ENCODE data around the gene PKIB. TPM values are rescaled to one million over a fixed set of nuclear protein-coding genes. Genes with fewer than 3 reads are reported as not detected.
"Not testable (repeated sequence)": the region's sequence is repeated elsewhere in the genome, so short reads cannot be mapped to it uniquely, and the experiment has no call there.

The PKIB gene
- total RNA-seq, 4 donors from 2014 or later = 4.1 to 119 (median 41.9) TPM

DNA sequence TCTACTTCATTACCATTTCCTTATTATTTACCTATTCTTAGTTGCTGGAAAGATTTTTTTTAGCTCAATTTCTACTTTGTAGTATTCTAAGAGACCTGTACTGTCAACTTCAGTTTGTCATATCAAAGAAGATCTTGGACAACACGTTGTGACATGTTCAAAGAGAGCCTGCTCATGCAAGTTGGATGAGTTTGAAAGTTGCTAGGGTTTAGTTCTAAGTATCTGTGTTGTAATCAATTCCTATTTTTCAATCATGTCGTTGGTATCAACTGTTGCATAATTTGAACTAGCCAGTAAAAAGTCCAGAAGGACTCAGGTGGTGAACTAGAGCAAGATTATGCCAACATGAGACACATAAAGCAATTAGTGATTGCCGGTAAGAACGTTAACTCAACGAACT is 30.2 kb downstream of the PKIB start:
- no peak for DNase-seq
- no peaks in the 10 kb centered on the region for H3K36me3 ChIP-seq
- no peaks in the 10 kb centered on the region for H3K27me3 ChIP-seq
- H3K9me3 ChIP-seq = no peaks in the 10 kb centered on the region
- TF ChIP-seq POLR2A (IDR thresholded peaks at IDR 0.05) = no peak
- TF ChIP-seq, protein P1, sequence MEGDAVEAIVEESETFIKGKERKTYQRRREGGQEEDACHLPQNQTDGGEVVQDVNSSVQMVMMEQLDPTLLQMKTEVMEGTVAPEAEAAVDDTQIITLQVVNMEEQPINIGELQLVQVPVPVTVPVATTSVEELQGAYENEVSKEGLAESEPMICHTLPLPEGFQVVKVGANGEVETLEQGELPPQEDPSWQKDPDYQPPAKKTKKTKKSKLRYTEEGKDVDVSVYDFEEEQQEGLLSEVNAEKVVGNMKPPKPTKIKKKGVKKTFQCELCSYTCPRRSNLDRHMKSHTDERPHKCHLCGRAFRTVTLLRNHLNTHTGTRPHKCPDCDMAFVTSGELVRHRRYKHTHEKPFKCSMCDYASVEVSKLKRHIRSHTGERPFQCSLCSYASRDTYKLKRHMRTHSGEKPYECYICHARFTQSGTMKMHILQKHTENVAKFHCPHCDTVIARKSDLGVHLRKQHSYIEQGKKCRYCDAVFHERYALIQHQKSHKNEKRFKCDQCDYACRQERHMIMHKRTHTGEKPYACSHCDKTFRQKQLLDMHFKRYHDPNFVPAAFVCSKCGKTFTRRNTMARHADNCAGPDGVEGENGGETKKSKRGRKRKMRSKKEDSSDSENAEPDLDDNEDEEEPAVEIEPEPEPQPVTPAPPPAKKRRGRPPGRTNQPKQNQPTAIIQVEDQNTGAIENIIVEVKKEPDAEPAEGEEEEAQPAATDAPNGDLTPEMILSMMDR (IDR thresholded peaks at IDR 0.05) = no peak
- no peak overlapping the region for H3K27ac ChIP-seq
- no peak overlapping the region for H3K4me3 ChIP-seq
- H3K4me1 ChIP-seq = no peaks in the 10 kb centered on the region

DNA sequence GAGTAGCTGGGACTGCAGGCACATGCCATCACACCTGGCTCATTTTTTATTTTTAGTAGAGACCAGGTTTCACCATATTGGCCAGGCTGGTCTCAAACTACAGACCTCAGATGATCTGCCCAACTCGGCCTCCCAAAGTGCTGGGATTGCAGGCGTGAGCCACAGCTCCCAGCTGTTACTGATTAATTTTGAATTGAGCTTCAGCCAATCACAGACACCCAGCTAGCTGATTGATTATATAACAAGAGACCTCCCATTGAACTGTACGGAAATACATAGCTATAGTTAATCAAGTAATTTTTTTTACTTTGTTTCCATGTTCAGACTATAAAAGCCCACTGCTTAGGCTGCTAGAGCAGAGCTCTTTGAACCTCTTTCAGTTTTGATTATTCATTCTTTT is 31.6 kb downstream of the PKIB start:
- Histone ChIP-seq H3K27me3 (no peaks in the 10 kb centered on the region), H3K27ac (no peak overlapping the region), H3K9me3 (no peaks in the 10 kb centered on the region), H3K36me3 (no peaks in the 10 kb centered on the region), H3K4me1 (no peaks in the 10 kb centered on the region), H3K4me3 (no peak overlapping the region)
- TF ChIP-seq POLR2A (IDR thresholded peaks at IDR 0.05) = no peak
- TF ChIP-seq, protein P1 (IDR thresholded peaks at IDR 0.05) = no peak
- no peak for DNase-seq

DNA sequence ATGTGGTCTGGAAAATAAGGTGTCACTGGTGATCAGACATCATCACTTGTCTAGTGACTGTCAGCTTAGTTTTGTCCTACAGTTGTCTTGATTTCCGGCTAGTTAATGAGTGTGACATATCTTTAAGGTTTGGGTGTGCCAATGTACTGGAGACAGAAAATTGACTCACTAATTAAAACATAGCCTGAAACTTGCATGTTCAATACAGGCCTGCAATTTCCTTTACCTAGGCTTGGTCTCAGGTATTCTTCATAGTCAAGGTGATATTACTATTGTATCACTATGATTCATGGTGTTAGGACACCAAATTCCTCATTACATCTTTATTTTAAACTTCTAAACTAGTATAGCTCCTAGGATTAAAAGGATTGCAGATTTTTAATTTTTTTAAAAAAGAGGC is 32.4 kb downstream of the PKIB start:
- H3K9me3 ChIP-seq, H3K27me3 ChIP-seq, H3K27ac ChIP-seq, H3K36me3 ChIP-seq, H3K4me3 ChIP-seq, H3K4me1 ChIP-seq, DNase-seq: not testable (repeated sequence)

DNA sequence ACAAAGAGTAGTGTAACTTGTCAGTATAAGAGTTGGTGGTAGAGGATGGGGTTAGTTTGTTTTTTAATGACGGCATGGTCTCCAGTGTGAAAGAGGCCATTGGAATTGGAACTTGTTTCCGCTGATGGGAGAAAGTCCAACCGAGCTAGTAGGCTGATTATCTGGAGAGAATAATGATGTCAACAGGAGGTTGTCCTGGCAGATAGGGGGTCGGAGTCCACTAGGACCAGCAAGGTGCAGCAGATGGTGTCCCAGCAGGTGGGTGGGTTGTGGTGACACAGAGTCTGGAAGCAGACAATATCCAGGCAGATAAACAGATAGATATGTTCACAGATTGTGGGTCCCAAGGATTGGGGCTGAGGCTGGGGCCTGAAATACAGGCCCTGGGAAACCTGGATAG is 35.1 kb downstream of the PKIB start:
- TF ChIP-seq, protein P1 (IDR thresholded peaks at IDR 0.05) = no peak
- TF ChIP-seq POLR2A (IDR thresholded peaks at IDR 0.05) = no peak
- DNase-seq = peak in 2 of 3 donors; percentile 77 to 80
- no peaks in the 10 kb centered on the region for H3K4me1 ChIP-seq
- no peaks in the 10 kb centered on the region for H3K36me3 ChIP-seq
- H3K4me3 ChIP-seq = no peak overlapping the region
- no peaks in the 10 kb centered on the region for H3K27me3 ChIP-seq
- no peaks in the 10 kb centered on the region for H3K9me3 ChIP-seq
- peak overlapping the region in 2 of 4 donors; percentile 60 to 70 for H3K27ac ChIP-seq

DNA sequence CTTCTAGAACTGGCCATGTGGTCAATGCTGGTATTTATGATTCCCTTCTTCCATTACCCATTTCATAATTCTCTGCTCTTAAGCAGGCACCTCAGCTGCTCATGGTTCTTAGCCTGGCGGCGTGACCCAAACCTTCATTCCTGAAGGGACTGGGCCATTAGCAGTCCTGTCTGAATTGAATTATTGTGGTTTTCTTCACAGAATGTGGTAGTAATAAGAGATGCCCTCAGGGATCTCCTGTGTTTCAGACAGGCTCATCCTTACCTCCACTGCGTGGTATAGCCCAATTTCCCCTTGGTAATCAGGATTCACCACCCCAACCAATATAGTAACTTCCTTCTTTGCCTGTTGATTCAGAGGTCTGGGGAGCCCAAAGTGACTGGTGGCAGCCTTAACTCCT is 37.6 kb downstream of the PKIB start:
- Histone ChIP-seq H3K4me1 (no peaks in the 10 kb centered on the region), H3K27ac (no peak overlapping the region), H3K4me3 (no peak overlapping the region), H3K27me3 (no peaks in the 10 kb centered on the region), H3K36me3 (no peaks in the 10 kb centered on the region), H3K9me3 (no peaks in the 10 kb centered on the region)
- no peak for DNase-seq
- TF ChIP-seq, protein P1 (IDR thresholded peaks at IDR 0.05) = no peak
- TF ChIP-seq POLR2A (IDR thresholded peaks at IDR 0.05) = no peak

DNA sequence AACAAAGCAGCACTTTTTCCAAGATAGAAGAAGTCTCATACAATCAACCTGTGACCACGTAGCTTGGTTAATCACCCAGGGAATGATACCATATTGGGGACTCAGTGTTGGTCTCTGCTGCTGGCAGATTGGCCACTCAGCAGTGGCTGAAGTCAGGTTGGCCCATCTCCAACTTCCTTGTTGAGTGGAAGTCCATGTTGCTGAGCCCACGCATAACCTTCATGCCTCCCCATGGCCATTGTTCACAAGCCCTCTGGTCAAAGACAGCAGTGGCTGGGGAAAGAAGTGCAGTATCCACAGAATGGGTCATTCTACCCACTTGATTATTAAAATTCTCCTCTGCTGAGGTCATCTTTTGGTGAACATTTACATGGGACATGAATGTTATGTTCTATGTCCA is 38.5 kb downstream of the PKIB start:
- Histone ChIP-seq H3K4me3 (no peak overlapping the region), H3K27ac (no peak overlapping the region), H3K27me3 (no peaks in the 10 kb centered on the region), H3K4me1 (no peaks in the 10 kb centered on the region), H3K9me3 (no peaks in the 10 kb centered on the region), H3K36me3 (no peaks in the 10 kb centered on the region)
- TF ChIP-seq, protein P1 (IDR thresholded peaks at IDR 0.05) = no peak
- no peak for TF ChIP-seq POLR2A (IDR thresholded peaks at IDR 0.05)
- no peak for DNase-seq

All from Peyer's patch (tissue), 4 donors.